GM10847 (cell line): ENCODE data around the gene ARSB.

Source experiments
- POLR2A ChIP-seq: IDR thresholded peaks from 2 replicates; pipeline ENCODE4 v1.6.1; 2011; ENCODE audit not compliant: insufficient read length; ENCODE audit errors: extremely low read depth

Gene ARSB

DNA sequence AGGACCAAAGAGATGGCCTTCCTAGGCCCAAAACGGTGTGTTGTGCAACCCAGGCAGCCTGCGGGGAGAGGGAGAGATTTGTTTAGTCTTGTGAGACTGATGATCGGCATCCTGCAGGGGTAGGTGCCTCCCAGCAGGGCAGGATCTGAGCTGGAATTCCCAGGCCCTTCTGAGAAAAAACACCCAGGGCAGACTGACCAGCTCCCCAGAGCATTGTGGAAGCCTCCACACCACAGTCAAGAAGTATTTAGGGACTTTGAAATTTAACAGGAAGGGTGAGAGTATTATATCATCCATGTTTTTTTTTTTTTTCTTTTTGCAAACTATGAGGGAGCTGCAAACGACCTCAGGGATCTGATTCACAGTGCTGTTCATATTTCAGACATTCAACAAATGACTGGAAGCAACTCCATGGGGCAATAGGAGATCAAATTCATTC is 232.0 kb downstream of the ARSB start:
- TF ChIP-seq POLR2A = no peak

DNA sequence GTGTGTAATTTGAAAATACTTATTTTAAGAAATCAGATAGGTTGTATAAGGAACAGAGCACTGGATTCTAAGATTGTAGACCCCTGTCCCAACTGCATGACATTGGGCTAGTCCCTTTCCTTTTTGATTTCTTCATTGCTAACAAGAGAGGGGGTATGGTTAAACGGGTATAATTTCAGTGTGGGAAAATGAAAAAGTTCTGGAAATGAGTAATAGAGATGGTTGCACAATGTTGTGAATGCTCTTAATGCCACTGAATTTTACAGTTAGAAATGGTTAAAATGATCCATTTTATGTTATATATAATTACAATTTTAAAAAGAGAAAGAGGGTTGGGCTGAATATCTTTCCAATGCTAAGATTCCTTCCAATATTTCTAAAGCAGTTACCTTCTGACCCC is 233.2 kb downstream of the ARSB start:
- no peak for TF ChIP-seq POLR2A

DNA sequence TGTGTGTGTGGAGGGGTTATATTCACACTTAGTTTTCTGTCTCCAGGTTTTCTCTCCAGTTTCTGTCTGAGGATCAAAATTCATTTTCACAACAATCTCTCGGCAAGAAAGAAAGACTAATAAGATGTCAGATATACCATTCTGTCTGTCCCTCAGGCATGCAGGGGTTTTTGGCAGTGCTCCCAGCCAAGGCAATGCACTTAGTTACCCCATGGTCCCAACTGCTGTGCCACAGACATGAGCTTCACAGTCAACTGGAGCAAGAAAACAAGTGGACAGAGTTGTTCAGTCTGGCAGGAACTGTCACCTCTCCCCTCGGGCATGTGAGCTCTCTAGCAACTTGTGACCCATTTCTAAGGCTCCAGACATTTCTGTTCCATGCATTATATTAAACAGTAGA is 234.8 kb downstream of the ARSB start:
- TF ChIP-seq POLR2A = no peak

DNA sequence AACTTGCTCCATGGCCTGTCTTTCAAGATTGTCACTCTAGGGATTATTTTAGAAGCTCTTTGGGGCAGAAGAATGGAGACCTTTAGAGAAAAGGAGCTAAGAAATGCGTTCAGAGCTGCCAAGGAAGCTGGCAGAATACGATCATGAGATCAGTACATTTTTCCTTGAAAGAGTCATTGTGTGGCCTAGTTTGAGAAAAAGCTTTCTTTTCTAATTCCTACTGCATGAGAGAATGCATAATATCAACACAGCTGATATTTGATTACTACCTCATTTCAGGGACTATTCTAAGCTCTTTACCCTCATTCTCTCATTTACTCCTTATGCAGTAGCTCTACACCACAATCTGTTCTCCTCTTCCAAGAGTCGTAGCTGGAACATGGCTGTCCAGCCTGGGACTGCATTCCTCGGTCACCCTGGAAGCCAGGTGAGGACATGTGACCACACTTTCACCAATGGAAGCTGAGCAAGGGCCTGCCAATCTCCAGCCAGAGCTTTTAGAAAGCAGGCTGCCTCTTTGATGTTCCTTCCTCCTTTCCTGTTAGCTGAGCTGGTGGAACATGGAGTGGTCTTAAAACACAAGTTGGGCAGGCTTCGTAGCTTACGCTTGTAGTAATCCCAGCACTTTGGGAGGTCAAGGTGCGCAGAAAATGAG is 237.3 kb downstream of the ARSB start:
- TF ChIP-seq POLR2A = no peak

- no peak for TF ChIP-seq POLR2A
These were observed 238.1 kb downstream of the ARSB start for GRCh38 chr5:78747055-78747454.

GRCh38 chr5:78746021-78746770 is 238.9 kb downstream of the ARSB start:
- no peak for TF ChIP-seq POLR2A

DNA sequence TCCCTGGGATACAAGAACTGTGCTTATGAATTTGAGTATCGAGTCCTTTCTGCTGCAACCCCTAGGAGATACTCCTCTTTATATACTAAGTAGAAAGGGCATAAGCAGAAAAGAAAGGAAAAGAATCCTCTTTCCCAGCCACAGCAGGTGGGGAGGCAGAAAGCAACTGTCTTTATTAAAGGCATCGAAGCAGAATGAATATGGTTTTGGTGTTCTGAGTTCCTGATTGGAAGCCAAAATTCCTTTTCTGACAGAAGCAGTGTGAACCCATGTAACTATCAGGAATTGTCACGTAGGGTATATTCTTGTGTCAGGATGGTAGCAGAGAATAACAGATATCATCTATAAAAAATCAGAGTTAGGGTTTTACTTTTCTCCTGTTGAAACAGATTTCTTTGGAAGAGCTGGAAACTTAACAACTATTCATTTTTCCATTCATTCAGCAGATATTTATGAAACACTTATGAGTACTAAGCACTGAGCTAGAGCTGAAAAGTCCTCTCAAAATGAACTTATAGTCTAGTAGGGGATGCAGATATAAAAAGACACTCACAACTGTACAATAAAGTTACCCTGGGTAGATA is 240.1 kb downstream of the ARSB start:
- TF ChIP-seq POLR2A = no peak

DNA sequence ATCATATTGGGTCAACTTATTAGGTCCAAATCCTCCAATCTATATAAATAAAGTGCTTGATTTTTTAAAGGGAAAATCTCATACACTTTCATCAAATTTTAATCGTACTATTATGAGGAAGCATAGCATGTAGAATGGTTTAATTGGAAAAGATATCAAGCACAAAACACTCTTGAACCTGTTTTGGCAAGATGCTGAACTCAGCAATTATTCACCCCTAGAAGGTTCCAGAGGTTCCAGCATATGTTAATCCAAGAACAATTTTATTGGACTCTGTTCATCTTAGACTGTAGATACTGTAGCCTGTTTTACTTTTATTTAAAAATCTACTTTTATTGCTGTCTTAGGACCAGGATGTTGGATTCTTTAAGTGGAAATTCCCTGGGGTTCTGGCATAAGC is 244.1 kb downstream of the ARSB start:
- no peak for TF ChIP-seq POLR2A

GRCh38 chr5:78738693-78739300 is 246.3 kb downstream of the ARSB start:
- no peak for TF ChIP-seq POLR2A

GRCh38 chr5:78738104-78738503 is 247.0 kb downstream of the ARSB start:
- no peak for TF ChIP-seq POLR2A

DNA sequence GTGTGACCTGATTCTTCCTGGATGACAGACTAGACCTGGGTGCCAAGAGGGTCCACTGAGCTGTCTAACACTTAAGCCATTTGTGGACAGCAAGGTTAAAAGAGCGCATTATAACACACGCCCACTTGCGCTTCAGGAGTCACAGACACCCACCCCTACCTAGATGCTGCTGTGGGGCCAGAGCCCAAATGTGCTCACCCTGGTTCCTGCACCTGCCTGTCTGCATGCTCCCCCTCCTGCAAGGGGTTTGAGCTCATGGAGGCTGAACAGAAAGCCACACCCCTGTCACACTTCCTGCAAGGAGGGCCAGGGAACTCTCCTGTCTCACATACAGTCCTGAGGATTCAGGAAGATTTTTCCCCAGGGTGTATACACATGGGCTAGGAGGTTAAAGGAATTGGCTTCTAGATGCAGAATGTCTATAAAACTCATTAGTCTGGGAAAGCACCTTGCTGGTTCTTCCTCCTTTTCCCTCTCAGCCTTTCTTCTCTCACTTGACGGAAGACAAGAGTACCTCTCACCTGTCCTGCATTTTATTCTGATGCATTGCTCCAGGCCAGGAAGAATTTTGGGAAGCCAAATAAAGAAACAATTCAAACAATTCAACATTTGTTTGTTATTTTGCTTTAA is 249.2 kb downstream of the ARSB start:
- TF ChIP-seq POLR2A = no peak

DNA sequence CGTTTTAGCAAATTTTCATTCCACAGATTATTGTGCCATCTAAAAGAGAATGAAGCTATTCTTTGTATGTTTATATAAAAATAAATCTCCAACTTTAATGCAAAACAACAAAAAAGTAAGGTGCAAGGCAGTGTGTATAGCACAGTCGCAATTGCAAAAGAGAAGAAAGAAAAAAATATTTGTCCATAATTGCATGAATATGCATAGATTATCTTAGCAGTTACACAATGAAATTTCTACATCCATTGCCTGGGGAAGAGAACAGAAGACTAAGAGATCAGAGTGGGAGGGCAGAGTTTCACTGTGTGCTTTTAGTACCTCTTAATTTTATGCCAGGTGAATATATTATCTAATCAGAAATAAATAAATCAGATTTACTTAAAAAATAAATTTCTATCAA is 250.2 kb downstream of the ARSB start:
- TF ChIP-seq POLR2A = no peak

GRCh38 chr5:78734094-78734845 is 250.8 kb downstream of the ARSB start:
- no peak for TF ChIP-seq POLR2A

GRCh38 chr5:78731884-78732283 is 253.2 kb downstream of the ARSB start:
- TF ChIP-seq POLR2A = no peak
